ENCODE results near the gene RELN.

DNA sequence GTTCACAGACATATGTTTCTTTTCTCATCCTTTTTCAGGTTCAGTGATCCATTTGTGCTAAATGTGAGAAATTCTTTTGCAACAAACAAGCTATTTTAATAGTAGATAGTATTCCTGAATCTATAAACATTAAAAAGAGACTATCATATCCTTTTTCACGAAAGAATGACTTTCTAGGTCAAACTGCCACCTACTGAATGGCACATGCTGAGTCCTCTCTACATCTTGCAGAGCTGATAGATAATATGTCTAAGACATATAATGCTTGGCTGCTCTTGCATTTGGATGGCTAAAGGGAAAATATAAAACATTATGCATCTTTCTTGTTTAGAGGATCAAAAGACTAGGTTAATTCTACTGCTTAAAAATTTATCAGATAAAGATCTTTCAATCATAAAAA is 429.3 kb downstream of the RELN start:
- TF ChIP-seq, protein P1, sequence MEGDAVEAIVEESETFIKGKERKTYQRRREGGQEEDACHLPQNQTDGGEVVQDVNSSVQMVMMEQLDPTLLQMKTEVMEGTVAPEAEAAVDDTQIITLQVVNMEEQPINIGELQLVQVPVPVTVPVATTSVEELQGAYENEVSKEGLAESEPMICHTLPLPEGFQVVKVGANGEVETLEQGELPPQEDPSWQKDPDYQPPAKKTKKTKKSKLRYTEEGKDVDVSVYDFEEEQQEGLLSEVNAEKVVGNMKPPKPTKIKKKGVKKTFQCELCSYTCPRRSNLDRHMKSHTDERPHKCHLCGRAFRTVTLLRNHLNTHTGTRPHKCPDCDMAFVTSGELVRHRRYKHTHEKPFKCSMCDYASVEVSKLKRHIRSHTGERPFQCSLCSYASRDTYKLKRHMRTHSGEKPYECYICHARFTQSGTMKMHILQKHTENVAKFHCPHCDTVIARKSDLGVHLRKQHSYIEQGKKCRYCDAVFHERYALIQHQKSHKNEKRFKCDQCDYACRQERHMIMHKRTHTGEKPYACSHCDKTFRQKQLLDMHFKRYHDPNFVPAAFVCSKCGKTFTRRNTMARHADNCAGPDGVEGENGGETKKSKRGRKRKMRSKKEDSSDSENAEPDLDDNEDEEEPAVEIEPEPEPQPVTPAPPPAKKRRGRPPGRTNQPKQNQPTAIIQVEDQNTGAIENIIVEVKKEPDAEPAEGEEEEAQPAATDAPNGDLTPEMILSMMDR (conservative IDR thresholded peaks at IDR 0.05) = no peak
- no peak for TF ChIP-seq EZH2 (IDR thresholded peaks at IDR 0.05; ENCODE audit: low read depth)
